GM19452 (cell line): ENCODE results near the gene AFF3.
"Not testable (repeated sequence)": the region's sequence is repeated elsewhere in the genome, so short reads cannot be mapped to it uniquely, and the experiment has no call there.

Experiments used
- ATAC-seq: cut with Tn5 transposase; IDR thresholded peaks from one replicate; pipeline ENCODE4 v1.9.1; 2021; ENCODE audit not compliant: unreplicated experiment

AFF3 gene

GRCh38 chr2:100107906-100108647, 34.3 kb downstream of the AFF3 start:
- ATAC-seq = no peak

- ATAC-seq = no peak
These were observed 35.0 kb downstream of the AFF3 start for GRCh38 chr2:100107440-100107839.

- no peak for ATAC-seq
These were observed 35.9 kb downstream of the AFF3 start for GRCh38 chr2:100106460-100106859.

- no peak for ATAC-seq
These were observed 36.7 kb downstream of the AFF3 start for GRCh38 chr2:100105678-100106054.

- no peak for ATAC-seq
These were observed 37.4 kb downstream of the AFF3 start for GRCh38 chr2:100104718-100105677.

GRCh38 chr2:100104265-100104664, 38.1 kb downstream of the AFF3 start:
- ATAC-seq = not testable (repeated sequence)

- not testable (repeated sequence) for ATAC-seq
These were observed 38.7 kb downstream of the AFF3 start for GRCh38 chr2:100103527-100104252.

GRCh38 chr2:100102466-100103180, 39.8 kb downstream of the AFF3 start:
- not testable (repeated sequence) for ATAC-seq

- not testable (repeated sequence) for ATAC-seq
These were observed 43.5 kb downstream of the AFF3 start for GRCh38 chr2:100098855-100099254.

- not testable (repeated sequence) for ATAC-seq
These were observed 44.6 kb downstream of the AFF3 start for GRCh38 chr2:100097611-100098294.

GRCh38 chr2:100095845-100096244, 46.5 kb downstream of the AFF3 start:
- ATAC-seq = not testable (repeated sequence)

- not testable (repeated sequence) for ATAC-seq
These were observed 50.6 kb downstream of the AFF3 start for GRCh38 chr2:100091807-100092206.

- ATAC-seq = not testable (repeated sequence)
These were observed 56.6 kb downstream of the AFF3 start for GRCh38 chr2:100085744-100086143.

- ATAC-seq = not testable (repeated sequence)
These were observed 58.8 kb downstream of the AFF3 start for GRCh38 chr2:100083421-100084216.

GRCh38 chr2:100082302-100082978, 60.0 kb downstream of the AFF3 start:
- ATAC-seq = not testable (repeated sequence)

GRCh38 chr2:100077935-100078334, 64.5 kb downstream of the AFF3 start:
- ATAC-seq = no peak

GRCh38 chr2:100077456-100077855, 64.9 kb downstream of the AFF3 start:
- ATAC-seq = no peak

GRCh38 chr2:100075532-100075931, 66.9 kb downstream of the AFF3 start:
- no peak for ATAC-seq

- no peak for ATAC-seq
These were observed 69.3 kb downstream of the AFF3 start for GRCh38 chr2:100073110-100073509.
